ENCODE data around the gene NOX5. TPM values are rescaled to one million over a fixed set of nuclear protein-coding genes. Genes with fewer than 3 reads are reported as not detected.

Gene NOX5
- total RNA-seq, 4 donors from 2014 or later: 0.27 TPM; not detected in 3

- Histone ChIP-seq H3K4me3 (no peak overlapping the region), H3K4me1 (peaks cover 0 to 12% (median 5%) of the 10 kb centered on the region in 4 donors), H3K27me3 (no peaks in the 10 kb centered on the region), H3K36me3 (no peaks in the 10 kb centered on the region), H3K27ac (no peak overlapping the region), H3K9me3 (no peaks in the 10 kb centered on the region)
- DNase-seq: no peak
- 83% methylated on average over 1 to 2 of the region's 2 CpGs for WGBS, 2 donors (ENCODE audit: low coverage in 1 of 2)
- TF ChIP-seq POLR2A (IDR thresholded peaks at IDR 0.05) (no peak), CTCF (IDR thresholded peaks at IDR 0.05) (no peak), POLR2AphosphoS5 (IDR thresholded peaks at IDR 0.05) (no peak), EP300 (IDR thresholded peaks at IDR 0.05; ENCODE audit: low read depth) (no peak)
- intact Hi-C loops (cut with DNase I; ENCODE audit: low total_unique reads) (no loop called here), in situ Hi-C loops (cut with MboI; ENCODE audit: low pct_ligation_motif_present in 1 of 4, low pct_unique_long_range_greater_than_20kb in 1 of 4, low sequenced_read_pairs in 3 of 4) (loop anchor here in 2 of 4 donors (25.0 kb wide), 2 partner anchors 189 to 314 kb away; no protein-coding TSS in a partner anchor)
Measured at GRCh38 chr15:69072906-69073305, 58.4 kb downstream of the NOX5 start.

GRCh38 chr15:69074001-69074842 is 59.7 kb downstream of the NOX5 start:
- Histone ChIP-seq H3K27ac (peak overlapping the region; percentile 55 to 82 (median 82)), H3K27me3 (no peaks in the 10 kb centered on the region), H3K36me3 (no peaks in the 10 kb centered on the region), H3K4me3 (peak overlapping the region; percentile 35 to 59 (median 52)), H3K4me1 (peaks cover 0 to 12% (median 5%) of the 10 kb centered on the region in 4 donors), H3K9me3 (no peaks in the 10 kb centered on the region)
- 3 to 7% methylated on average over 7 to 45 of the region's 45 CpGs for whole genome bisulfite sequencing, 2 donors (ENCODE audit: low coverage in 1 of 2)
- intact Hi-C loops (cut with DNase I; ENCODE audit: low total_unique reads): no loop called here
- in situ Hi-C loops (cut with MboI; ENCODE audit: low pct_ligation_motif_present in 1 of 4, low pct_unique_long_range_greater_than_20kb in 1 of 4, low sequenced_read_pairs in 3 of 4): loop anchor here in 2 of 4 donors (25.0 kb wide), 2 partner anchors 188 to 313 kb away; no protein-coding TSS in a partner anchor
- DNase-seq: peak; percentile 75
- TF ChIP-seq CTCF (IDR thresholded peaks at IDR 0.05): peak in 2 of 5 experiments; percentile 21 to 31
- peak; percentile 10 to 60 (median 51) for TF ChIP-seq POLR2AphosphoS5 (IDR thresholded peaks at IDR 0.05)
- no peak for TF ChIP-seq EP300 (IDR thresholded peaks at IDR 0.05; ENCODE audit: low read depth)
- TF ChIP-seq POLR2A (IDR thresholded peaks at IDR 0.05): peak; percentile 71

GRCh38 chr15:69074843-69075224 is 60.3 kb downstream of the NOX5 start:
- Histone ChIP-seq H3K36me3 (no peaks in the 10 kb centered on the region), H3K4me3 (peak overlapping the region in 3 of 4 donors; percentile 49 to 59 (median 55)), H3K4me1 (peaks cover 0 to 12% (median 5%) of the 10 kb centered on the region in 4 donors), H3K27ac (peak overlapping the region in 3 of 4 donors; percentile 81 to 82 (median 82)), H3K9me3 (no peaks in the 10 kb centered on the region), H3K27me3 (no peaks in the 10 kb centered on the region)
- in situ Hi-C loops (cut with MboI; ENCODE audit: low pct_ligation_motif_present in 1 of 4, low pct_unique_long_range_greater_than_20kb in 1 of 4, low sequenced_read_pairs in 3 of 4) (loop anchor here in 2 of 4 donors (25.0 kb wide), 2 partner anchors 187 to 312 kb away; no protein-coding TSS in a partner anchor), intact Hi-C loops (cut with DNase I; ENCODE audit: low total_unique reads) (no loop called here)
- TF ChIP-seq POLR2AphosphoS5 (IDR thresholded peaks at IDR 0.05) (no peak), EP300 (IDR thresholded peaks at IDR 0.05; ENCODE audit: low read depth) (no peak), POLR2A (IDR thresholded peaks at IDR 0.05) (no peak), CTCF (IDR thresholded peaks at IDR 0.05) (no peak)
- peak; percentile 20 for DNase-seq
- whole genome bisulfite sequencing, 2 donors (ENCODE audit: low coverage in 1 of 2): 40 to 44% methylated on average over 5 to 6 of the region's 6 CpGs

GRCh38 chr15:69075440-69075839 is 60.9 kb downstream of the NOX5 start:
- WGBS, 2 donors (ENCODE audit: low coverage in 1 of 2): 80 to 100% methylated on average over 2 to 5 of the region's 5 CpGs
- no peaks in the 10 kb centered on the region for H3K9me3 ChIP-seq
- peaks cover 0 to 15% (median 5%) of the 10 kb centered on the region in 4 donors for H3K4me1 ChIP-seq
- no peak overlapping the region for H3K27ac ChIP-seq
- in situ Hi-C loops (cut with MboI; ENCODE audit: low pct_ligation_motif_present in 1 of 4, low pct_unique_long_range_greater_than_20kb in 1 of 4, low sequenced_read_pairs in 3 of 4): no loop called here
- no peak overlapping the region for H3K4me3 ChIP-seq
- H3K36me3 ChIP-seq: no peaks in the 10 kb centered on the region
- H3K27me3 ChIP-seq: no peaks in the 10 kb centered on the region
- no peak for DNase-seq
- intact Hi-C loops (cut with DNase I; ENCODE audit: low total_unique reads): no loop called here
- TF ChIP-seq CTCF (IDR thresholded peaks at IDR 0.05) (no peak), EP300 (IDR thresholded peaks at IDR 0.05; ENCODE audit: low read depth) (no peak), POLR2A (IDR thresholded peaks at IDR 0.05) (no peak), POLR2AphosphoS5 (IDR thresholded peaks at IDR 0.05) (no peak)
